GM12865 (cell line): ENCODE measurements around the gene FAM216A.
"Not testable (repeated sequence)": the region's sequence is repeated elsewhere in the genome, so short reads cannot be mapped to it uniquely, and the experiment has no call there.

Source experiments
- DNase-seq: peaks from one replicate; pipeline ENCODE4 v3.0.0; 2010; ENCODE audit warnings: low read depth
- H3K4me3 ChIP-seq: 2 replicates; pipeline ENCODE4 v1.5.1; 2011; ENCODE audit warnings: mild to moderate bottlenecking, low read depth, low read length, control low read depth
- CTCF ChIP-seq: IDR thresholded peaks from 2 replicates; pipeline ENCODE4 v1.5.1; 2011; ENCODE audit warnings: low read length, control low read depth, low read depth, inconsistent platforms; ENCODE audit not compliant: insufficient read depth; ENCODE audit errors: missing control alignments

The FAM216A gene

GRCh38 chr12:110514363-110514762 lies 45.7 kb downstream of the FAM216A start:
- no peak for TF ChIP-seq CTCF
- DNase-seq: no peak
- H3K4me3 ChIP-seq: no peak overlapping the region

- no peak for DNase-seq
- no peak for TF ChIP-seq CTCF
- no peak overlapping the region for H3K4me3 ChIP-seq
Observed at GRCh38 chr12:110516995-110517394, 48.4 kb downstream of the FAM216A start.

- not testable (repeated sequence) for DNase-seq, H3K4me3 ChIP-seq
Observed at GRCh38 chr12:110518014-110518413, 49.4 kb downstream of the FAM216A start.

DNA sequence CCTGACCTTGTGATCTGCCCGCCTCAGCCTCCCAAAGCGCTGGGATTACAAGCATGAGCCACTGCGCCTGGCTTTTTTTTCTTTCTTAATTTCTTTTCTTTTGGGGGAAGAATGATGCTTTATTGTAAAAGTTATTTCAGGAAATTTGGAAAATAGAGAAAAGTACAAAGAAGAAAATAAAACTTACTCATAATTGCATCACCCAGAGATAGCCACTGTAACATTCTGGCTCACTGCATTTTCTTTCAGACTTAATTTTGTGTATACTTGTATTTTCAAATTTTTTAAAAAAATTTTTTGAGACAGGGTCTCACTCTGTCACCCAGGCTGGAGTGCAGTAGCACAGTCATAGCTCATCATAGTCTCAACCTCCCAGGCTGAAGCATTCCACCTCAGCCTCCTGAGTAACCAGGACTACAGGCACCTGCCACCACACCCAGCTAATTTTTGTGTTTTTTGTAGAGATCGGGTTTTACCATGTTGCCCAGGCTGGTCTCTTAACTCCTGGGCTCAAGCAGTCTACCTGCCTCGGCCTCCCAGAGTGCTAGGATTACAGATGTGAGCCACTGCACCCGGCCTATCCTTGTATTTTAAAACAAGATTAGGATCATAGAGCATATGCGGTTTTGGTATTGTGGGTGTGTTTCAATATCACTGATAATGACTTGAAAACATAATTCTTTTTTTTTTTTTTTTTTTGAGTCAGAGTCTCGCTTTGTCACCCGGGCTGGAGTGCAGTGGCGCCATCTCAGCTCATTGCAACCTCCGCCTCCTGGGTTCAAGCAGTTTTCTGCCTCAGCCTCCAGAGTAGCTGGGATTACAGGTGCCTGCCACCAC lies 52.4 kb downstream of the FAM216A start:
- not testable (repeated sequence) for H3K4me3 ChIP-seq, DNase-seq

DNA sequence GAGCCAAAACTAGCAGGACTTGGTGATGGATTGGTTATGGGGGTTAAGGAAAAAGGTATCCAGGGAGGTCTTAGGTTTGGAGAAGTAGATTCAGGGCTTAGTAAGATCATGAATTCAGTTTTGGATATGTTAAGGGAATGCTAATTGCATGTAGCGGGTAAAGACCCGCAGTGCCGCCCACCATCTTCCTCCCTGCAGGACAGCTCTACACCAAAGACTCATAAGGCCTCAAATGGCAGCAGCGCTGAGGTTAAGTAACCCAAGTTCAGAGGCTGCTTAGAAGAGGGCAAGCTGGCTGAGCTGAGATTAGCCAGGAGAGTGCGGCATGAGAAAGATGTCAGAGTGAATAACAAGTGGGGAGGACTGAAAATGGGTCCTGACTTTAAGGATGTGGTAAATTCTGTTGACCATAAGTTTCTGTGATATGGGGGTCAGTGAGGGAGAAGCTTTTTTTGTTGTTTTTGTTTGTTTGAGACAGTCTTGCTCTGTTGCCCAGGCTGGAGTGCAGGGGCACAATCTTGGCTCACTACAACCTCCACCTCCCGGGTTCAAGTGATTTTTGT lies 59.7 kb downstream of the FAM216A start:
- no peak overlapping the region for H3K4me3 ChIP-seq
- TF ChIP-seq CTCF: no peak
- DNase-seq: peak; percentile 79

- no peak overlapping the region for H3K4me3 ChIP-seq
- no peak for TF ChIP-seq CTCF
- DNase-seq: peak; percentile 66
Observed at GRCh38 chr12:110530511-110530910, 61.9 kb downstream of the FAM216A start.

- DNase-seq: peak; percentile 89
Observed at GRCh38 chr12:110531741-110532333, 63.2 kb downstream of the FAM216A start.

More at GRCh38 chr12:110531741-110532333, 63.2 kb downstream of the FAM216A start:
- H3K4me3 ChIP-seq: peak overlapping the region; percentile 16; the same call in 1 of the 2 replicates
- TF ChIP-seq CTCF: no peak
